ENCODE data around the gene SMIM10L2A. TPM values are rescaled to one million over a fixed set of nuclear protein-coding genes. Genes with fewer than 3 reads are reported as not detected.

The SMIM10L2A gene
- total RNA-seq, 1 experiment from 2014 or later, result 18.3 TPM

GRCh38 chrX:135435139-135435922, 13.6 kb downstream of the SMIM10L2A start:
- Histone ChIP-seq H3K9me3 (ENCODE audit: control insufficient read depth, low read depth, low read length) (peaks cover 5% of the 10 kb centered on the region), H3K27me3 (ENCODE audit: insufficient read depth, low read length) (no peaks in the 10 kb centered on the region), H3K18ac (ENCODE audit: insufficient read length, low read depth, low read length) (no peak overlapping the region), H3K4me2 (ENCODE audit: insufficient read depth, insufficient read length, low read length) (no peak overlapping the region), H2BK12ac (ENCODE audit: insufficient read length, low read depth, low read length) (no peak overlapping the region), H3K23ac (ENCODE audit: insufficient read length, low read depth, low read length) (no peak overlapping the region), H2BK15ac (ENCODE audit: low read depth, low read length) (no peak overlapping the region), H2BK5ac (ENCODE audit: insufficient read length, low read length) (no peak overlapping the region), H4K8ac (replicated peaks; ENCODE audit: insufficient read length, low read depth, low read length) (no peak overlapping the region), H3K79me1 (ENCODE audit: insufficient read depth, low read depth, low read length, poor library complexity, severe bottlenecking) (no peaks in the 10 kb centered on the region), H4K20me1 (ENCODE audit: control insufficient read depth, insufficient read depth, insufficient read length) (no peaks in the 10 kb centered on the region), H2AFZ (ENCODE audit: low read length) (no peak overlapping the region), H3K4me1 (ENCODE audit: insufficient read depth, low read length) (no peaks in the 10 kb centered on the region), H2BK120ac (ENCODE audit: low read depth, low read length, poor library complexity, severe bottlenecking) (no peak overlapping the region), H3K56ac (ENCODE audit: insufficient read length, low read depth, low read length) (no peak overlapping the region), H3K27ac (ENCODE audit: insufficient read length, low read depth, low read length) (no peak overlapping the region), H3K14ac (ENCODE audit: insufficient read depth, low read length) (no peak overlapping the region), H3K79me2 (ENCODE audit: insufficient read depth, low read length) (no peaks in the 10 kb centered on the region), H3T11ph (ENCODE audit: low read length) (no peak overlapping the region), H3K9ac (ENCODE audit: extremely low read depth, insufficient read length, low read length) (no peak overlapping the region), H4K91ac (ENCODE audit: insufficient read length, low read depth, low read length) (no peak overlapping the region), H2BK20ac (ENCODE audit: low read depth, low read length, poor library complexity, severe bottlenecking) (no peak overlapping the region), H3K4ac (ENCODE audit: low read depth, low read length) (no peak overlapping the region), H2AK5ac (ENCODE audit: insufficient read length, low read length) (no peak overlapping the region), H4K5ac (ENCODE audit: insufficient read length, low read depth, low read length) (no peak overlapping the region), H3K23me2 (ENCODE audit: insufficient read length, low read depth, low read length, poor library complexity, severe bottlenecking) (no peaks in the 10 kb centered on the region)
- no CpG with 5 or more reads among the region's 31 CpGs for WGBS (ENCODE audit: extremely low coverage, insufficient read length, low lambda C conversion rate)
- H3K36me3 Mint-ChIP-seq (ENCODE audit: insufficient read depth in 1 of 3, low read depth in 3 of 3), result peaks cover 0 to 26% (median 7%) of the 10 kb centered on the region in 3 experiments
- no peak for TF ChIP-seq CTCF (conservative IDR thresholded peaks at IDR 0.05)
- no peak overlapping the region for H3K27ac Mint-ChIP-seq
- peaks cover 59 to 79% of the 10 kb centered on the region in 2 experiments for H3K9me3 Mint-ChIP-seq
- peaks cover 6 to 10% of the 10 kb centered on the region in 2 experiments for H3K4me1 Mint-ChIP-seq
- H3K4me3 Mint-ChIP-seq, result no peak overlapping the region
- no peak for DNase-seq
- H3K27me3 Mint-ChIP-seq (ENCODE audit: low read depth), result peaks cover 10% of the 10 kb centered on the region
